ENCODE measurements around the gene BIRC3. TPM values are rescaled to one million over a fixed set of nuclear protein-coding genes. Genes with fewer than 3 reads are reported as not detected.

Gene BIRC3
- total RNA-seq, 1 donor from 2014 or later = 1.3 TPM

GRCh38 chr11:102272047-102272824 lies 45.0 kb upstream of the BIRC3 start:
- no peak for FAIRE-seq
- no peak overlapping the region for H3K4me3 ChIP-seq (ENCODE audit: low read depth, low read length)

GRCh38 chr11:102274628-102275027 lies 42.7 kb upstream of the BIRC3 start:
- DNase-seq (ENCODE audit: low read depth) (no peak), FAIRE-seq (no peak)
- no peak for TF ChIP-seq CTCF (IDR thresholded peaks at IDR 0.05; ENCODE audit: insufficient read depth, low read length, severe bottlenecking)
- H3K36me3 ChIP-seq (ENCODE audit: control insufficient read depth, insufficient read depth, low read length) = no peaks in the 10 kb centered on the region
- H3K27me3 ChIP-seq (ENCODE audit: control insufficient read depth, insufficient read depth, low read length) = no peaks in the 10 kb centered on the region
- H3K4me3 ChIP-seq (ENCODE audit: low read depth, low read length) = no peak overlapping the region

More at GRCh38 chr11:102272047-102272824, 45.0 kb upstream of the BIRC3 start:
- H3K27me3 ChIP-seq (ENCODE audit: control insufficient read depth, insufficient read depth, low read length) = no peaks in the 10 kb centered on the region
- TF ChIP-seq CTCF (IDR thresholded peaks at IDR 0.05; ENCODE audit: insufficient read depth, low read length, severe bottlenecking) = no peak
- DNase-seq (ENCODE audit: low read depth) = no peak
- H3K36me3 ChIP-seq (ENCODE audit: control insufficient read depth, insufficient read depth, low read length) = no peaks in the 10 kb centered on the region

GRCh38 chr11:102276362-102276761 lies 40.9 kb upstream of the BIRC3 start:
- DNase-seq (ENCODE audit: low read depth) (no peak), FAIRE-seq (no peak)
- Histone ChIP-seq H3K4me3 (ENCODE audit: low read depth, low read length) (no peak overlapping the region), H3K36me3 (ENCODE audit: control insufficient read depth, insufficient read depth, low read length) (no peaks in the 10 kb centered on the region), H3K27me3 (ENCODE audit: control insufficient read depth, insufficient read depth, low read length) (no peaks in the 10 kb centered on the region)
- TF ChIP-seq CTCF (IDR thresholded peaks at IDR 0.05; ENCODE audit: insufficient read depth, low read length, severe bottlenecking) = no peak

GRCh38 chr11:102276783-102277182 lies 40.5 kb upstream of the BIRC3 start:
- FAIRE-seq = no peak
- H3K36me3 ChIP-seq (ENCODE audit: control insufficient read depth, insufficient read depth, low read length) = no peaks in the 10 kb centered on the region

GRCh38 chr11:102279641-102280170 lies 37.6 kb upstream of the BIRC3 start:
- no peaks in the 10 kb centered on the region for H3K36me3 ChIP-seq (ENCODE audit: control insufficient read depth, insufficient read depth, low read length)
- no peak for TF ChIP-seq CTCF (IDR thresholded peaks at IDR 0.05; ENCODE audit: insufficient read depth, low read length, severe bottlenecking)
- FAIRE-seq (no peak), DNase-seq (ENCODE audit: low read depth) (peak; percentile 44)
- H3K27me3 ChIP-seq (ENCODE audit: control insufficient read depth, insufficient read depth, low read length) = no peaks in the 10 kb centered on the region
- H3K4me3 ChIP-seq (ENCODE audit: low read depth, low read length) = peak overlapping the region; percentile 1

More at GRCh38 chr11:102276783-102277182, 40.5 kb upstream of the BIRC3 start:
- Histone ChIP-seq H3K27me3 (ENCODE audit: control insufficient read depth, insufficient read depth, low read length) (no peaks in the 10 kb centered on the region), H3K4me3 (ENCODE audit: low read depth, low read length) (no peak overlapping the region)
- DNase-seq (ENCODE audit: low read depth) = no peak
- TF ChIP-seq CTCF (IDR thresholded peaks at IDR 0.05; ENCODE audit: insufficient read depth, low read length, severe bottlenecking) = no peak
